Prostate gland (tissue), 2 donors: ENCODE data around the gene GATA5. TPM values are rescaled to one million over a fixed set of nuclear protein-coding genes. Genes with fewer than 3 reads are reported as not detected.

Source experiments
- DNase-seq: peaks from one replicate; pipeline ENCODE4 v3.0.0-alpha.2; 2019; ENCODE audit warnings: low spot score
- H3K27ac ChIP-seq, 2 donors: fragments of 200-600 bp; sonication (generic); 2 replicates each; pipeline ENCODE4 v1.5.1; 2017 to 2019
- H3K27me3 ChIP-seq: fragments of 200-600 bp; sonication (generic); replicated peaks from 2 replicates; pipeline ENCODE4 v1.5.1; 2019; ENCODE audit not compliant: insufficient read depth
- H3K36me3 ChIP-seq, 2 donors: fragments of 200-600 bp; sonication (generic); 1 replicate in 1 of 2; 2 replicates in 1 of 2; pipeline versions ENCODE4 v1.5.1 to v1.8.1; 2017 to 2019
- H3K4me1 ChIP-seq: fragments of 200-600 bp; sonication (generic); replicated peaks from 2 replicates; pipeline ENCODE4 v1.5.1; 2019
- H3K4me3 ChIP-seq, 2 donors: fragments of 200-600 bp; sonication (generic); 2 replicates each; pipeline ENCODE4 v1.5.1; 2017 to 2019
- H3K9me3 ChIP-seq: fragments of 200-600 bp; sonication (generic); 2 replicates; pipeline ENCODE4 v1.5.1; 2017
- CTCF ChIP-seq, 4 experiments: fragments of 200-600 bp in 2 of 4; fragments of 450-650 bp in 2 of 4; sonication (generic) in 2 of 4; IDR thresholded peaks; 1 replicate in 3 of 4; 2 replicates in 1 of 4; pipeline ENCODE4 v1.5.1; 2016 to 2019; ENCODE audit warnings: antibody characterized with exemption in 4 of 4, mild to moderate bottlenecking in 2 of 4, moderate library complexity in 2 of 4
- POLR2A ChIP-seq: fragments of 450-650 bp; IDR thresholded peaks from one replicate; pipeline ENCODE4 v1.6.1; 2016; ENCODE audit warnings: antibody characterized with exemption, mild to moderate bottlenecking
- POLR2AphosphoS5 ChIP-seq: sonication (generic); formaldehyde crosslinking; IDR thresholded peaks from one replicate; pipeline ENCODE4 v1.6.1; 2017; ENCODE audit warnings: antibody characterized with exemption
- WGBS: methylation state at CpG from one replicate; pipeline ENCODE4 v1.1.5; 2018; 5-methylcytosine and 5-hydroxymethylcytosine counted together
- intact Hi-C: fragments of 100-400 bp; cut with DNase I; formaldehyde crosslinking; loops from one replicate; pipeline ENCODE4 v1.14.2; 2022
- total RNA-seq, 2 donors: library from RNA; depleted of rRNA; stranded (reverse); fragments of >200 nt; gene quantifications; one replicate each; pipeline ENCODE4 v1.1.0, GENCODE V29; 2016

GATA5 gene
- total RNA-seq, 2 donors from 2014 or later = 1.3 to 53.7 TPM

DNA sequence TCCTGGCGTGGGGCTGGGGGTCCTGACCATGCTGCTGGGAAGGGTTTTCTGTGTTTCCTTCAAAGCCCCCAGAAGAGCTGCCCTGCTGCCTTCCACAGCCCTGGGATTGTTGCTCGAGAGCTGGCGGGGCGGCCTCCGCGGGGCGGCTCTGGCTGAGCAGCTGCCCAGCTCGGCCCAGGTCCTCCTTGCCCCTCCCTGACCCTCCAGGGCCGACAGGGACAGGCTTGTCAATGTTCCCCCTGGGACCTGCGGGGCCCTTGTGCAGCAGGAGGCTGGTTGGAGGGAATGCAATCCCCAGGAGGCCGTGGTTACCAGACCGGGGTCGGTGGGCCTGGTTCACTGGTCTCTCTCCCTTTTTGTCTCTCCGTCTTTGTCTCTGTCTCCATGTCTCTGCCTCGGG is 19.9 kb downstream of the GATA5 start:
- H3K4me1 ChIP-seq = no peaks in the 10 kb centered on the region
- no peaks in the 10 kb centered on the region for H3K9me3 ChIP-seq
- intact Hi-C loops = no loop called here
- no peaks in the 10 kb centered on the region for H3K36me3 ChIP-seq
- 76% methylated on average over 15 of the region's 15 CpGs for WGBS
- H3K4me3 ChIP-seq = no peak overlapping the region
- no peak for DNase-seq
- no peak for TF ChIP-seq POLR2A
- no peak for TF ChIP-seq POLR2AphosphoS5
- no peak for TF ChIP-seq CTCF (IDR thresholded peaks at IDR 0.05)
- no peak overlapping the region for H3K27ac ChIP-seq
- H3K27me3 ChIP-seq = peaks cover 1% of the 10 kb centered on the region

- 73% methylated on average over 30 of the region's 30 CpGs for WGBS
- H3K4me3 ChIP-seq = no peak overlapping the region
- no peak for TF ChIP-seq POLR2AphosphoS5
- no peak for DNase-seq
- H3K36me3 ChIP-seq = no peaks in the 10 kb centered on the region
- intact Hi-C loops = no loop called here
- no peaks in the 10 kb centered on the region for H3K9me3 ChIP-seq
- no peak overlapping the region for H3K27ac ChIP-seq
- H3K4me1 ChIP-seq = no peaks in the 10 kb centered on the region
- H3K27me3 ChIP-seq = peaks cover 1% of the 10 kb centered on the region
These were observed 20.7 kb downstream of the GATA5 start for GRCh38 chr20:62454904-62455636.

DNA sequence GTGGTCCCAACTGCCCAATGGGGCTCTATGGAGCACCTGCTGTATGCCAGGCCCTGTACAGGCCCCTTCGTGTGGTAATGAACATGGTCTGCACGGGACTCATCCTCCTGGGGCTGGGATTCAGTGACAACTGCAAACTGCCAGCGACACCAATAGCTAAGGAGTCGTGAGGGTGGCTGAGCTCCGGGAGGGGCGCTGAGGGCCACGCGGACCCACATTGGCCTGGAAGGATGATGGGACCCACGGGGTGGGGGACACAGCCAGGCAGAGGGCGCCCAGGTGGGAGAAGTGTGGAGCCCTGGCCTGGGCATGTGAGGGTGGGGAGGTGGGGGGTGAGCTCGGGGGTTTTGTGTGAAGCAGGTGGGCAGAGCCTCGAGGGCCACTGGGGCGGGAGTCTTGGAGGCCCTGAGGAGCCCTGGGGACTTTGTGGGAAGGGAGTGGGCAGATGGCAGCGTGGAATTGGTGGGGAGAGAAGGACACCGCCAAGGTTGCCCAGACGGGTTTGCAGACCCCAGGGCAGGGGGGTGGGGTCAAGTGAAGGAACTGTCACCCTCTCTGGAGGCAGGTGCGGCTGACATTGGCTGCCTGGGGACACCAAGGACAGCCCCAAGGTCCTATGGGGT is 22.5 kb downstream of the GATA5 start:
- TF ChIP-seq CTCF (IDR thresholded peaks at IDR 0.05) (no peak), POLR2AphosphoS5 (no peak), POLR2A (no peak)
- Histone ChIP-seq H3K27ac (no peak overlapping the region), H3K4me1 (no peaks in the 10 kb centered on the region), H3K27me3 (peaks cover 1% of the 10 kb centered on the region), H3K9me3 (no peaks in the 10 kb centered on the region), H3K36me3 (no peaks in the 10 kb centered on the region), H3K4me3 (no peak overlapping the region)
- WGBS = 82% methylated on average over 17 of the region's 17 CpGs
- no peak for DNase-seq
- intact Hi-C loops = no loop called here

- Histone ChIP-seq H3K27ac (no peak overlapping the region), H3K36me3 (no peaks in the 10 kb centered on the region), H3K27me3 (no peaks in the 10 kb centered on the region), H3K4me3 (no peak overlapping the region), H3K4me1 (no peaks in the 10 kb centered on the region), H3K9me3 (no peaks in the 10 kb centered on the region)
- intact Hi-C loops = no loop called here
- TF ChIP-seq POLR2A (no peak), CTCF (IDR thresholded peaks at IDR 0.05) (no peak), POLR2AphosphoS5 (no peak)
- no peak for DNase-seq
- WGBS = 71% methylated on average over 18 of the region's 18 CpGs
These were observed 23.2 kb downstream of the GATA5 start for GRCh38 chr20:62452475-62453095.

DNA sequence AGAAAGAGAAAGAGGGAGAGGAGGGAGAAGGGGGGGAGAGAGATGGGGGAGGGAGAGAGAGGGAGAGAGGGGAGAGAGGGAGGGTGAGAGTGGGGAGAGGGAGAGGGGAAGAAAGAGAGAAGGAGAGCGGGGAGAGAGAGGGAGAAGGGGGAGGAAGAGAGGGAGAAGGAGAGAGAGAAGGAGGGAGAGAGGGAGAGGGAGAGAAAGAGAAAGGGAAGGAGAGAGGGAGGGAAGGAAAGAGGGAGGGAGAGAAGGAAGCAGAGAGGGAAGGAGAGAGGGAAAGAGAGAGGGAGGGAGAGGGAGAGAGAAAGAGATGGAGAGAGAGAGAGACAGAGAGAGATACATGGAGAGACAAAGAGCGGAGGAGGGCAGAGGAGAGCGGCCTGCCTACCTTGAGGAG is 23.8 kb downstream of the GATA5 start:
- Histone ChIP-seq H3K4me1 (no peaks in the 10 kb centered on the region), H3K36me3 (no peaks in the 10 kb centered on the region), H3K9me3 (no peaks in the 10 kb centered on the region), H3K27ac (no peak overlapping the region), H3K27me3 (no peaks in the 10 kb centered on the region), H3K4me3 (no peak overlapping the region)
- intact Hi-C loops = no loop called here
- DNase-seq = no peak
- no peak for TF ChIP-seq CTCF (IDR thresholded peaks at IDR 0.05)
- TF ChIP-seq POLR2A = no peak
- no peak for TF ChIP-seq POLR2AphosphoS5
- 88% methylated on average over 3 of the region's 3 CpGs for WGBS
